Bronchial epithelial cell (primary cell): ENCODE data around the gene INPP4B. TPM values are rescaled to one million over a fixed set of nuclear protein-coding genes. Genes with fewer than 3 reads are reported as not detected.

Experiments used
- DNase-seq: peaks from one replicate; pipeline ENCODE4 v3.0.0-alpha.2; 2010; ENCODE audit warnings: low read depth
- FAIRE-seq: peaks from 2 replicates; lab custom pipeline; 2011; peaks lifted over from hg19 to GRCh38; lab: Jason Lieb, UNC
- H3K27me3 ChIP-seq: 2 replicates; pipeline ENCODE4 v1.5.1; 2011; ENCODE audit warnings: low read length; ENCODE audit not compliant: control insufficient read depth, insufficient read depth
- H3K36me3 ChIP-seq: 2 replicates; pipeline ENCODE4 v1.5.1; 2011; ENCODE audit warnings: low read length; ENCODE audit not compliant: control insufficient read depth, insufficient read depth
- H3K4me3 ChIP-seq: 2 replicates; pipeline ENCODE4 v1.5.1; 2011; ENCODE audit warnings: mild to moderate bottlenecking, low read depth, low read length, control low read depth
- total RNA-seq: library from RNA; depleted of rRNA; stranded (reverse); fragments of >200 nt; gene quantifications from 2 replicates; pipeline ENCODE4 v1.2.1, GENCODE V29; 2014
- TF ChIP-seq, protein P1 (sequence below): IDR thresholded peaks from 2 replicates; pipeline ENCODE4 v1.5.1; 2011; ENCODE audit warnings: mild to moderate bottlenecking, moderate library complexity, low read length, control low read depth, inconsistent platforms; ENCODE audit not compliant: insufficient read depth, severe bottlenecking

The INPP4B gene
- total RNA-seq, 1 donor from 2014 or later: 74.8 TPM

DNA sequence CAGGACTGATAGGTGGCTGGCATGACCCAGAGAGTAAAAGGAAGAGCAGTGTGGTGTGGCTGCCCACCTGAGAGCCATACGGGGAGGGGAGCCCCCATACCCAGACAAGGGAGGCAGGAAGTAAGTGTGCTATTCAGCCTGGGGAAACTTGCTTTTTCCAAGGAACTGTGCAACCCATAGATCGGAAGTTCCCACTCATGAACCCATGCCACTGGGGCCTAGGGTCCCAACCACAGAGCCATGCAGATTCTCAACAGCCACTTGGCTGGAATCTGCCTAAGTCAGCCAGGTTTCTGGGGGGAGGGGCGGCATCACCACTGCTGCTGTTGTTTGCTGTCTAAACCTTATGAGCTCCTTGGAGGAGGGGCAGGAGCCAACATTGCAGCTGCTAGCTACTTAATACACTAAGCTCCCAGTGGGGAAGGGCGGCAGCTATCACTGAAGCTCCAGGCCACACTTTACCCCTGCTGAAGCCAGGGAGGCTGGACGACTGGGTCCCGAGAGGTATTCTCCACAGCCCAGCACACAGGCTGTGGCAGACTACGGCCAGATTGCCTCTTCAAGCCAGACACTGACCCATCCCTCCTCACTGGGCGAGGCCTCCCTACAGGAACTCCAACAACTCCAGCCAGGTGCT lies 410.4 kb downstream of the INPP4B start:
- Histone ChIP-seq H3K36me3 (no peaks in the 10 kb centered on the region), H3K4me3 (no peak overlapping the region), H3K27me3 (no peaks in the 10 kb centered on the region)
- no peak for DNase-seq
- TF ChIP-seq, protein P1, sequence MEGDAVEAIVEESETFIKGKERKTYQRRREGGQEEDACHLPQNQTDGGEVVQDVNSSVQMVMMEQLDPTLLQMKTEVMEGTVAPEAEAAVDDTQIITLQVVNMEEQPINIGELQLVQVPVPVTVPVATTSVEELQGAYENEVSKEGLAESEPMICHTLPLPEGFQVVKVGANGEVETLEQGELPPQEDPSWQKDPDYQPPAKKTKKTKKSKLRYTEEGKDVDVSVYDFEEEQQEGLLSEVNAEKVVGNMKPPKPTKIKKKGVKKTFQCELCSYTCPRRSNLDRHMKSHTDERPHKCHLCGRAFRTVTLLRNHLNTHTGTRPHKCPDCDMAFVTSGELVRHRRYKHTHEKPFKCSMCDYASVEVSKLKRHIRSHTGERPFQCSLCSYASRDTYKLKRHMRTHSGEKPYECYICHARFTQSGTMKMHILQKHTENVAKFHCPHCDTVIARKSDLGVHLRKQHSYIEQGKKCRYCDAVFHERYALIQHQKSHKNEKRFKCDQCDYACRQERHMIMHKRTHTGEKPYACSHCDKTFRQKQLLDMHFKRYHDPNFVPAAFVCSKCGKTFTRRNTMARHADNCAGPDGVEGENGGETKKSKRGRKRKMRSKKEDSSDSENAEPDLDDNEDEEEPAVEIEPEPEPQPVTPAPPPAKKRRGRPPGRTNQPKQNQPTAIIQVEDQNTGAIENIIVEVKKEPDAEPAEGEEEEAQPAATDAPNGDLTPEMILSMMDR: no peak
- FAIRE-seq: no peak

DNA sequence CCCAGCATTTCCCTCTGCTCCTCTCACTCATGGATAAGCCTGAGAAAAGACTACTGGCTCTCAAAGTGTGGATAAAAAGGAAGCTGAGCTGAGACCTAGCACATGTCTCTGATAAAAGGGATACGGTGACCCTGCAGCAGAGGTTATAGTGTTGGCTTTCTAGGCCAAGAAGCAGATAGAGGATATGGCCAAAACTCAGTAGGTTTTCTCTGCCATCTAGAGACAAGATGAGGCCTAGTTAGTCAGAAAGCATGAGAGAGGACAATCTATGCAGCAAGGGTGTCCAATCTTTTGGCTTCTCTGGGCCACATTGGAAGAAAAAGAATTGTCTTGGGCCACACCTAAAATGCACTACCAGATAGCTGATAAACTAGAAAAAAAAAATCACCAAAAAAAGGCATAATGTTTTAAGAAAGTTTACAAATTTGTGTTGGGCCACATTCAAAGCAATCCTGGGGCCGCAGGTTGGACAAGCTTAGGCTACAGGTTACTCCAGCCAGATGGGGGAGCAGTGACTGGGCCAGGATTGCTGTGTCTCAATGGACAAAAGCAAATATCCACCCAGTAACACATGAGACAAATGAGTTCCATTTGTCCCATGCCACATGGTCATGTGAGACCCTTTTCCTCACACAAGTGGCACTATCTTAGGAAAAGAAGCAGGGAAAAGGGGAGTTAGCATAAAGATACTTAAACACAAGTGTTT lies 411.4 kb downstream of the INPP4B start:
- DNase-seq: no peak
- H3K4me3 ChIP-seq: no peak overlapping the region
- FAIRE-seq: no peak
- H3K36me3 ChIP-seq: no peaks in the 10 kb centered on the region
- TF ChIP-seq, protein P1: no peak
- no peaks in the 10 kb centered on the region for H3K27me3 ChIP-seq

DNA sequence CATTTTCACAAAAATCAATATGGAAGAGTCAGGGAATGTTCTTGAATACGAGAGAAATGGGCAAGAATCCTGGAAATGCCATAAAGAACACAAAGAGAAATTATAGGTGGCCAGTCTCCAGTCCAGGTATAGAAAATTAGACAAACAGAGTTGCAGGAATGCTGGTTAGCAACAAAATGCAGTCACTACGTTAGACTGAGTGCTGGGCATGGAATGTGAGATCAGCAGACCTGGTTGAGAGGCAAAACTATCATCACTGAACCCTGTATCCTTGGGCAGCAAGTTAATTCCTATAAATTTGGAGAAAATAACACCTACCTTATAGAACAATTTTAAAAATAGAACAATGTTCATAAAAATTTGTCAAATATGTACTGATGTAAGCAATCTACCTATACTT lies 417.4 kb downstream of the INPP4B start:
- TF ChIP-seq, protein P1: no peak
- Histone ChIP-seq H3K27me3 (no peaks in the 10 kb centered on the region), H3K4me3 (no peak overlapping the region), H3K36me3 (no peaks in the 10 kb centered on the region)
- FAIRE-seq (no peak), DNase-seq (no peak)

DNA sequence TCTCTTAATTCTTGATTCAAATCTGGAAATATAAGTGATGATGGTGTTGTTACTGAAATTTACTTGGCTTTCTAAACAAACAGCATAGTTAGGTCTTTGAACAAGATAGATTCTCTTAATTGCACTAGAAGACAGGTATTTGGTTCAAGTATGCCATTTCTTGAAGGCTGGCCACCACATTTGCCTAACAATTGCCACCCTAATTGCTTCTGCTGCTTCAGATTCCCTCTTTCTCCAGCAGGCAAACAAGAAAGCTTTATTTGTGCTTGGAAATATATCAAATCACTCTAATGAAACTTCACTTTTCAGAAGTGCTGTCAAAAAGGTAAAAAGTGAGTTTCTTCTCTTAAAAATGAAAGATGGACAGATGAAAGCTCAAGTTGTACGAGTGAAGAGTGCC lies 418.6 kb downstream of the INPP4B start:
- H3K4me3 ChIP-seq: no peak overlapping the region
- no peak for FAIRE-seq
- TF ChIP-seq, protein P1: no peak

DNA sequence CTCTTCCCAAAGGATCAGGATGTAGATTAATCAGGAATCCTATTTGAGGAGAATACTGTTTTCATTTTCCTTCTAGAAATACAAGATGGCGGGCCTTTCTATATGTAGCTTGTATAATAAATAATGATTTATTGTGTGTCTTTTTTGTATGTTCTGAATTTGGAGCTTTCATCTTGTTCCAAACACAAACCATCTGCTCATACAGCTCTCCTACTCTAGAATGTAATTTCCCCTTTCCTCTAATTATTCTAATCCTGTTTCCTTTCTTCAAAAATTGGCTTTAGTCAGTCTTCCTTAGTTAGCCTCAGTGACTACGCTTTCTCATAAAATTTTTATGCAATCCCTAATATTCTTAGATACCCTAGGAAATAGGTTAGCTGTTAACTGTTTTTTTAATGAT lies 422.2 kb downstream of the INPP4B start:
- TF ChIP-seq, protein P1: no peak
- FAIRE-seq: no peak

More for the DNA sequence above, 418.6 kb downstream of the INPP4B start:
- no peak for DNase-seq
- H3K36me3 ChIP-seq: no peaks in the 10 kb centered on the region
- no peaks in the 10 kb centered on the region for H3K27me3 ChIP-seq

More for the DNA sequence above, 422.2 kb downstream of the INPP4B start:
- no peak for DNase-seq
- no peaks in the 10 kb centered on the region for H3K36me3 ChIP-seq
- H3K4me3 ChIP-seq: no peak overlapping the region
- no peaks in the 10 kb centered on the region for H3K27me3 ChIP-seq
